HCT116 (cell line): Measurements from ENCODE around the gene FAR2. TPM values are rescaled to one million over a fixed set of nuclear protein-coding genes. Genes with fewer than 3 reads are reported as not detected.

ENCODE experiments used
- ATAC-seq: fragments of 200-7000 bp; cut with Tn5 transposase; 2 replicates; pipeline ENCODE4 v1.9.1; 2020; ENCODE audit warnings: mild to moderate bottlenecking, moderate library complexity
- BruUV-seq: library from RNA; stranded (reverse); fragments of 400-500 nt; replicated peaks from 2 replicates; lab custom pipeline; 2021; lab: Mats Ljungman, UMichigan
- CTCF ChIA-PET: fragments of 300-600 bp; sonication (Branson Sonifier 250); formaldehyde crosslinking; loops from one replicate; lab custom pipeline; 2021; ENCODE audit warnings: antibody characterized with exemption; lab: Charles Lee
- POLR2A ChIA-PET: fragments of 300-600, 350-600 bp; sonication (Branson Sonifier 250); formaldehyde crosslinking; loops from one replicate; lab custom pipeline; 2021; ENCODE audit warnings: antibody characterized with exemption; lab: Charles Lee
- RAD21 ChIA-PET, 2 experiments: fragments of 300-600 bp; sonication (Branson Sonifier 250); formaldehyde crosslinking; loops; one replicate each; lab custom pipeline; 2023; ENCODE audit warnings: low total read pairs in 2 of 2; ENCODE audit not compliant: uncharacterized antibody in 2 of 2, unreplicated experiment in 2 of 2, low non-redundant PET in 1 of 2; lab: Charles Lee
- DNase-seq: peaks from one replicate; pipeline ENCODE4 v3.0.0-alpha.2; 2010; ENCODE audit warnings: low read depth, low spot score
- H2AFZ ChIP-seq: fragments of 200-600 bp; shearing (Covaris generic), sonication (generic); 2 replicates; pipeline ENCODE4 v1.6.1; 2017; ENCODE audit warnings: low read depth, mixed run types, mixed read lengths, antibody characterized with exemption, low read length; ENCODE audit not compliant: poor library complexity, severe bottlenecking
- H3K27ac ChIP-seq: 2 replicates; pipeline ENCODE4 v1.5.1; 2012; ENCODE audit warnings: low read depth, low read length
- H3K27me3 ChIP-seq: fragments of 200-600 bp; sonication (generic); 2 replicates; pipeline ENCODE4 v1.6.1; 2016; ENCODE audit warnings: mixed run types, low read length, mixed read lengths; ENCODE audit not compliant: insufficient read depth
- H3K36me3 ChIP-seq, 2 experiments: fragments of 200-500 bp in 1 of 2; fragments of 200-600 bp in 1 of 2; sonication (Bioruptor generic) in 1 of 2; sonication (generic) in 1 of 2; 2 replicates each; pipeline versions ENCODE4 v1.5.1 to v1.6.1; 2014 to 2016; ENCODE audit warnings: low read length in 2 of 2, inconsistent platforms in 1 of 2, mixed read lengths in 1 of 2, mixed run types in 1 of 2; ENCODE audit not compliant: insufficient read depth in 2 of 2, control insufficient read depth in 1 of 2
- H3K4me1 ChIP-seq, 2 experiments: fragments of 200-600 bp in 1 of 2; sonication (generic) in 1 of 2; 2 replicates each; pipeline versions ENCODE4 v1.5.1 to v1.6.1; 2012 to 2017; ENCODE audit warnings: low read length in 2 of 2, inconsistent platforms in 1 of 2, mild to moderate bottlenecking in 1 of 2, mixed read lengths in 1 of 2, mixed run types in 1 of 2, moderate library complexity in 1 of 2; ENCODE audit not compliant: insufficient read depth in 2 of 2, control insufficient read depth in 1 of 2
- H3K4me2 ChIP-seq: fragments of 200-600 bp; sonication (generic); 2 replicates; pipeline ENCODE4 v1.6.1; 2017; ENCODE audit warnings: mixed run types, low read length, mixed read lengths
- H3K4me3 ChIP-seq, 2 experiments: fragments of 200-600 bp in 1 of 2; sonication (generic) in 1 of 2; replicated peaks in 1 of 2; 2 replicates each; pipeline ENCODE4 v1.5.1; 2011 to 2016; ENCODE audit warnings: low read length in 2 of 2, control low read depth in 1 of 2, low read depth in 1 of 2, mild to moderate bottlenecking in 1 of 2, mixed read lengths in 1 of 2, mixed run types in 1 of 2
- H3K79me2 ChIP-seq: fragments of 200-600 bp; sonication (generic); 2 replicates; pipeline ENCODE4 v1.6.1; 2017; ENCODE audit warnings: mild to moderate bottlenecking, mixed run types, low read length, moderate library complexity, mixed read lengths; ENCODE audit not compliant: insufficient read depth
- H3K9ac ChIP-seq: fragments of 200-600 bp; sonication (generic); 2 replicates; pipeline ENCODE4 v1.6.1; 2016; ENCODE audit warnings: low read length, mixed read lengths
- H3K9me2 ChIP-seq: fragments of 200-600 bp; sonication (generic), shearing (Covaris generic); 2 replicates; pipeline ENCODE4 v1.6.1; 2017; ENCODE audit warnings: mixed run types, mild to moderate bottlenecking, moderate library complexity; ENCODE audit not compliant: insufficient read depth
- H3K9me3 ChIP-seq, 2 experiments: fragments of 200-500 bp in 1 of 2; fragments of 200-600 bp in 1 of 2; sonication (Bioruptor generic) in 1 of 2; sonication (generic) in 1 of 2; 2 replicates each; pipeline ENCODE4 v1.6.1; 2014 to 2017; ENCODE audit warnings: low read length in 2 of 2, mixed read lengths in 2 of 2, inconsistent platforms in 1 of 2, low read depth in 1 of 2, mild to moderate bottlenecking in 1 of 2, mixed run types in 1 of 2, moderate library complexity in 1 of 2; ENCODE audit not compliant: control insufficient read depth in 1 of 2, insufficient read depth in 1 of 2
- H4K20me1 ChIP-seq: fragments of 200-600 bp; sonication (generic), shearing (Covaris generic); 2 replicates; pipeline ENCODE4 v1.6.1; 2017; ENCODE audit warnings: mixed run types, mild to moderate bottlenecking, moderate library complexity; ENCODE audit not compliant: insufficient read depth
- CEBPB ChIP-seq: IDR thresholded peaks from 2 replicates; pipeline ENCODE4 v1.6.1; 2012; ENCODE audit warnings: low read depth
- ELF1 ChIP-seq: IDR thresholded peaks from 2 replicates; pipeline ENCODE4 v1.6.1; 2012; ENCODE audit warnings: low read depth, borderline replicate concordance
- JUND ChIP-seq: IDR thresholded peaks from 2 replicates; pipeline ENCODE4 v1.6.1; 2012
- POLR2AphosphoS5 ChIP-seq: IDR thresholded peaks from 2 replicates; pipeline ENCODE4 v1.6.1; 2011; ENCODE audit warnings: mild to moderate bottlenecking, low read depth, low read length, moderate library complexity
- SIN3A ChIP-seq: IDR thresholded peaks from 2 replicates; pipeline ENCODE4 v1.6.1; 2012; ENCODE audit warnings: low read depth
- SP1 ChIP-seq: IDR thresholded peaks from 2 replicates; pipeline ENCODE4 v1.6.1; 2012; ENCODE audit warnings: low read depth
- TCF7L2 ChIP-seq: IDR thresholded peaks from 2 replicates; pipeline ENCODE4 v1.7.0; 2011; ENCODE audit warnings: borderline replicate concordance, inconsistent platforms; ENCODE audit not compliant: insufficient read depth, insufficient read length; ENCODE audit errors: extremely low read depth
- YY1 ChIP-seq: IDR thresholded peaks from 2 replicates; pipeline ENCODE4 v1.6.1; 2011; ENCODE audit warnings: low read length, low read depth, moderate library complexity, mild to moderate bottlenecking; ENCODE audit not compliant: insufficient replicate concordance; ENCODE audit errors: extremely low read depth
- ZFX ChIP-seq: fragments of 450-650 bp; IDR thresholded peaks from 2 replicates; pipeline ENCODE4 v1.6.1; 2017
- ZNF274 ChIP-seq: fragments of 200-500 bp; sonication (Bioruptor generic); IDR thresholded peaks from 2 replicates; pipeline ENCODE4 v1.6.1; 2014; ENCODE audit warnings: mild to moderate bottlenecking, low read depth, low read length, inconsistent platforms
- intact Hi-C: fragments of 100-400 bp; cut with micrococcal nuclease; formaldehyde crosslinking; loops from 2 replicates; pipeline ENCODE4 v1.10.0; 2022
- total RNA-seq: library from RNA; stranded (reverse); gene quantifications from one replicate; pipeline ENCODE4 v1.2.1, GENCODE V29; 2021; ENCODE audit not compliant: unreplicated experiment
- TF ChIP-seq, protein P1 (sequence below): IDR thresholded peaks from 2 replicates; pipeline ENCODE4 v1.6.1; 2012; ENCODE audit warnings: low read depth
- TF ChIP-seq, protein P2 (sequence below): IDR thresholded peaks from 2 replicates; pipeline ENCODE4 v1.6.1; 2011; ENCODE audit warnings: mild to moderate bottlenecking, low read length, moderate library complexity; ENCODE audit not compliant: insufficient replicate concordance; ENCODE audit errors: extremely low read depth
- TF ChIP-seq, protein P3 (sequence below), 3 experiments: fragments of 200-600 bp in 1 of 3; sonication (generic) in 1 of 3; IDR thresholded peaks in 2 of 3; conservative IDR thresholded peaks in 1 of 3; 2 replicates each; pipeline ENCODE4 v1.5.1; 2012 to 2017; ENCODE audit warnings: low read depth in 2 of 3, low read length in 2 of 3, antibody characterized with exemption in 1 of 3, borderline replicate concordance in 1 of 3, control low read depth in 1 of 3, mild to moderate bottlenecking in 1 of 3, mixed read lengths in 1 of 3, mixed run types in 1 of 3, moderate library complexity in 1 of 3; ENCODE audit not compliant: insufficient read depth in 1 of 3

Gene FAR2
- total RNA-seq, 1 experiment from 2014 or later = 9.7 TPM

GRCh38 chr12:29133181-29133580 lies 15.9 kb upstream of the FAR2 start (continued):
- TF ChIP-seq, protein P1, sequence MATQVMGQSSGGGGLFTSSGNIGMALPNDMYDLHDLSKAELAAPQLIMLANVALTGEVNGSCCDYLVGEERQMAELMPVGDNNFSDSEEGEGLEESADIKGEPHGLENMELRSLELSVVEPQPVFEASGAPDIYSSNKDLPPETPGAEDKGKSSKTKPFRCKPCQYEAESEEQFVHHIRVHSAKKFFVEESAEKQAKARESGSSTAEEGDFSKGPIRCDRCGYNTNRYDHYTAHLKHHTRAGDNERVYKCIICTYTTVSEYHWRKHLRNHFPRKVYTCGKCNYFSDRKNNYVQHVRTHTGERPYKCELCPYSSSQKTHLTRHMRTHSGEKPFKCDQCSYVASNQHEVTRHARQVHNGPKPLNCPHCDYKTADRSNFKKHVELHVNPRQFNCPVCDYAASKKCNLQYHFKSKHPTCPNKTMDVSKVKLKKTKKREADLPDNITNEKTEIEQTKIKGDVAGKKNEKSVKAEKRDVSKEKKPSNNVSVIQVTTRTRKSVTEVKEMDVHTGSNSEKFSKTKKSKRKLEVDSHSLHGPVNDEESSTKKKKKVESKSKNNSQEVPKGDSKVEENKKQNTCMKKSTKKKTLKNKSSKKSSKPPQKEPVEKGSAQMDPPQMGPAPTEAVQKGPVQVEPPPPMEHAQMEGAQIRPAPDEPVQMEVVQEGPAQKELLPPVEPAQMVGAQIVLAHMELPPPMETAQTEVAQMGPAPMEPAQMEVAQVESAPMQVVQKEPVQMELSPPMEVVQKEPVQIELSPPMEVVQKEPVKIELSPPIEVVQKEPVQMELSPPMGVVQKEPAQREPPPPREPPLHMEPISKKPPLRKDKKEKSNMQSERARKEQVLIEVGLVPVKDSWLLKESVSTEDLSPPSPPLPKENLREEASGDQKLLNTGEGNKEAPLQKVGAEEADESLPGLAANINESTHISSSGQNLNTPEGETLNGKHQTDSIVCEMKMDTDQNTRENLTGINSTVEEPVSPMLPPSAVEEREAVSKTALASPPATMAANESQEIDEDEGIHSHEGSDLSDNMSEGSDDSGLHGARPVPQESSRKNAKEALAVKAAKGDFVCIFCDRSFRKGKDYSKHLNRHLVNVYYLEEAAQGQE = no peak
- TF ChIP-seq POLR2AphosphoS5 (no peak), JUND (no peak)

GRCh38 chr12:29133680-29134079 lies 15.4 kb upstream of the FAR2 start:
- Histone ChIP-seq H3K4me2 (no peak overlapping the region), H3K9me3 (no peaks in the 10 kb centered on the region), H3K9me2 (no peaks in the 10 kb centered on the region), H4K20me1 (no peaks in the 10 kb centered on the region), H3K27ac (no peak overlapping the region), H3K4me3 (no peak overlapping the region), H3K4me1 (no peaks in the 10 kb centered on the region), H3K36me3 (no peaks in the 10 kb centered on the region), H2AFZ (no peak overlapping the region), H3K27me3 (no peaks in the 10 kb centered on the region), H3K79me2 (no peaks in the 10 kb centered on the region), H3K9ac (no peak overlapping the region)
- ATAC-seq (no peak), DNase-seq (no peak)
- no TSS peak for BruUV-seq
- intact Hi-C loops = no loop called here
- CTCF ChIA-PET = no interaction called here
- RAD21 ChIA-PET = no interaction called here
- POLR2A ChIA-PET = no interaction called here
- TF ChIP-seq TCF7L2 (no peak), ZNF274 (no peak), SIN3A (no peak), ZFX (no peak), JUND (no peak), CEBPB (no peak), ELF1 (no peak), POLR2AphosphoS5 (no peak), YY1 (no peak), SP1 (no peak)
- TF ChIP-seq, protein P1 = no peak
- TF ChIP-seq, protein P2, sequence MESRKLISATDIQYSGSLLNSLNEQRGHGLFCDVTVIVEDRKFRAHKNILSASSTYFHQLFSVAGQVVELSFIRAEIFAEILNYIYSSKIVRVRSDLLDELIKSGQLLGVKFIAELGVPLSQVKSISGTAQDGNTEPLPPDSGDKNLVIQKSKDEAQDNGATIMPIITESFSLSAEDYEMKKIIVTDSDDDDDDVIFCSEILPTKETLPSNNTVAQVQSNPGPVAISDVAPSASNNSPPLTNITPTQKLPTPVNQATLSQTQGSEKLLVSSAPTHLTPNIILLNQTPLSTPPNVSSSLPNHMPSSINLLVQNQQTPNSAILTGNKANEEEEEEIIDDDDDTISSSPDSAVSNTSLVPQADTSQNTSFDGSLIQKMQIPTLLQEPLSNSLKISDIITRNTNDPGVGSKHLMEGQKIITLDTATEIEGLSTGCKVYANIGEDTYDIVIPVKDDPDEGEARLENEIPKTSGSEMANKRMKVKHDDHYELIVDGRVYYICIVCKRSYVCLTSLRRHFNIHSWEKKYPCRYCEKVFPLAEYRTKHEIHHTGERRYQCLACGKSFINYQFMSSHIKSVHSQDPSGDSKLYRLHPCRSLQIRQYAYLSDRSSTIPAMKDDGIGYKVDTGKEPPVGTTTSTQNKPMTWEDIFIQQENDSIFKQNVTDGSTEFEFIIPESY = no peak
- TF ChIP-seq, protein P3, sequence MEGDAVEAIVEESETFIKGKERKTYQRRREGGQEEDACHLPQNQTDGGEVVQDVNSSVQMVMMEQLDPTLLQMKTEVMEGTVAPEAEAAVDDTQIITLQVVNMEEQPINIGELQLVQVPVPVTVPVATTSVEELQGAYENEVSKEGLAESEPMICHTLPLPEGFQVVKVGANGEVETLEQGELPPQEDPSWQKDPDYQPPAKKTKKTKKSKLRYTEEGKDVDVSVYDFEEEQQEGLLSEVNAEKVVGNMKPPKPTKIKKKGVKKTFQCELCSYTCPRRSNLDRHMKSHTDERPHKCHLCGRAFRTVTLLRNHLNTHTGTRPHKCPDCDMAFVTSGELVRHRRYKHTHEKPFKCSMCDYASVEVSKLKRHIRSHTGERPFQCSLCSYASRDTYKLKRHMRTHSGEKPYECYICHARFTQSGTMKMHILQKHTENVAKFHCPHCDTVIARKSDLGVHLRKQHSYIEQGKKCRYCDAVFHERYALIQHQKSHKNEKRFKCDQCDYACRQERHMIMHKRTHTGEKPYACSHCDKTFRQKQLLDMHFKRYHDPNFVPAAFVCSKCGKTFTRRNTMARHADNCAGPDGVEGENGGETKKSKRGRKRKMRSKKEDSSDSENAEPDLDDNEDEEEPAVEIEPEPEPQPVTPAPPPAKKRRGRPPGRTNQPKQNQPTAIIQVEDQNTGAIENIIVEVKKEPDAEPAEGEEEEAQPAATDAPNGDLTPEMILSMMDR (IDR thresholded peaks at IDR 0.05 in 2 of 3, conservative IDR thresholded peaks at IDR 0.05 in 1 of 3; ENCODE audit: borderline replicate concordance in 1 of 3, insufficient read depth in 1 of 3, low read depth in 2 of 3, low read length in 2 of 3) = no peak
